Thyroid gland (tissue), 4 donors: ENCODE data around the gene RASSF7.

ENCODE experiments used
- POLR2A ChIP-seq, 2 donors: fragments of 450-650 bp; IDR thresholded peaks; one replicate each; pipeline ENCODE4 v1.6.1; 2017; ENCODE audit warnings: antibody characterized with exemption in 2 of 2, mild to moderate bottlenecking in 2 of 2, moderate library complexity in 1 of 2
- TF ChIP-seq, protein P1 (sequence below), 6 experiments: fragments of 200-600 bp in 3 of 6; fragments of 450-650 bp in 3 of 6; sonication (generic) in 3 of 6; IDR thresholded peaks; one replicate each; pipeline ENCODE4 v1.5.1; 2016 to 2019; ENCODE audit warnings: antibody characterized with exemption in 6 of 6, mild to moderate bottlenecking in 2 of 6, inconsistent platforms in 1 of 6, moderate library complexity in 1 of 6

- TF ChIP-seq, protein P1, sequence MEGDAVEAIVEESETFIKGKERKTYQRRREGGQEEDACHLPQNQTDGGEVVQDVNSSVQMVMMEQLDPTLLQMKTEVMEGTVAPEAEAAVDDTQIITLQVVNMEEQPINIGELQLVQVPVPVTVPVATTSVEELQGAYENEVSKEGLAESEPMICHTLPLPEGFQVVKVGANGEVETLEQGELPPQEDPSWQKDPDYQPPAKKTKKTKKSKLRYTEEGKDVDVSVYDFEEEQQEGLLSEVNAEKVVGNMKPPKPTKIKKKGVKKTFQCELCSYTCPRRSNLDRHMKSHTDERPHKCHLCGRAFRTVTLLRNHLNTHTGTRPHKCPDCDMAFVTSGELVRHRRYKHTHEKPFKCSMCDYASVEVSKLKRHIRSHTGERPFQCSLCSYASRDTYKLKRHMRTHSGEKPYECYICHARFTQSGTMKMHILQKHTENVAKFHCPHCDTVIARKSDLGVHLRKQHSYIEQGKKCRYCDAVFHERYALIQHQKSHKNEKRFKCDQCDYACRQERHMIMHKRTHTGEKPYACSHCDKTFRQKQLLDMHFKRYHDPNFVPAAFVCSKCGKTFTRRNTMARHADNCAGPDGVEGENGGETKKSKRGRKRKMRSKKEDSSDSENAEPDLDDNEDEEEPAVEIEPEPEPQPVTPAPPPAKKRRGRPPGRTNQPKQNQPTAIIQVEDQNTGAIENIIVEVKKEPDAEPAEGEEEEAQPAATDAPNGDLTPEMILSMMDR (IDR thresholded peaks at IDR 0.05): no peak
- TF ChIP-seq POLR2A (IDR thresholded peaks at IDR 0.05): peak in 1 of 2 donors; percentile 19
Measured at GRCh38 chr11:574632-575312, 14.0 kb downstream of the RASSF7 start.
